ENCODE data around the gene APOL1. TPM values are rescaled to one million over a fixed set of nuclear protein-coding genes. Genes with fewer than 3 reads are reported as not detected.
A peak's percentile ranks its signal among the peaks of the same experiment; 100 is the strongest.

Gene APOL1
- polyA plus RNA-seq, 1 of the 3 experiments (the other 2 are of a cell fraction) = 0.56 TPM

DNA sequence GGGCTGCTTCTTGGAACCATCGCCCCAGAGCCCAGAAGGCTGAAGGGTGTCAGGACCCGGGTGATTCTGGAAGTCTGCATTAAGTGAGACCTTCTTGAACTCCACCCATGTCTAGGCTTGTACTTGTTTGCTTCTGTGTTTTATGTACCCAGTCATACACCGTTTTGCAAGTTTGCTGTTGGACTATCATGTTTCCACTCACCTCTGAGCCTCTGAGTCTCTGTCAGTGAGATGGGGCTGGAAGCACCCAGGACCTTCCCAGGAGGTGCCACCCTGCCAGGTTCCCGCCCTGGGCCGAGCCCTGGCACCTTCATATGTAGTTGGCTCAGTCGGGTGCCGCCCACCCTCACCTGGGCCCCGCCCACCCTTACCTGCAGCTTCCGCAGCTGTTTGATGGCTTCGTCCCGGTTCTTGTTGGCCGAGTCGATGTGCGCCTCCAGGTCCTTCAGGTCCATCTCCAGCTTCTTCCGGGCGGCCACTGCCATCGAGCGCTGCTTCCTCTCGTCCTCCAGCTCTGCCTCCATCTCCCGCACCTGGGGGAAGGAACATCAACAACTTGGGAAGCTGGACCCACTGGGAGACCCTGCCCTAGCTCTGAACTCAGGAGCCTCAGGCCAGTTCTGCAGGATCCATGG lies 35.1 kb downstream of the APOL1 start:
- 91% methylated on average over 20 of the region's 20 CpGs for WGBS (ENCODE audit: low lambda C conversion rate)
- TF ChIP-seq FOSL2 (IDR thresholded peaks at IDR 0.05; ENCODE audit: borderline replicate concordance, low read depth) (no peak), JUND (IDR thresholded peaks at IDR 0.05) (no peak), SMC3 (IDR thresholded peaks at IDR 0.05; ENCODE audit: low read depth, low read length) (no peak), EP300 (IDR thresholded peaks at IDR 0.05; ENCODE audit: borderline replicate concordance in 1 of 2, low read depth in 1 of 2, low read length in 1 of 2) (no peak), TCF12 (IDR thresholded peaks at IDR 0.05) (no peak), MXI1 (IDR thresholded peaks at IDR 0.05; ENCODE audit: low read depth, low read length) (no peak), SIN3A (IDR thresholded peaks at IDR 0.05; ENCODE audit: borderline replicate concordance, low read depth, low read length) (no peak)
- TF ChIP-seq, protein P1, sequence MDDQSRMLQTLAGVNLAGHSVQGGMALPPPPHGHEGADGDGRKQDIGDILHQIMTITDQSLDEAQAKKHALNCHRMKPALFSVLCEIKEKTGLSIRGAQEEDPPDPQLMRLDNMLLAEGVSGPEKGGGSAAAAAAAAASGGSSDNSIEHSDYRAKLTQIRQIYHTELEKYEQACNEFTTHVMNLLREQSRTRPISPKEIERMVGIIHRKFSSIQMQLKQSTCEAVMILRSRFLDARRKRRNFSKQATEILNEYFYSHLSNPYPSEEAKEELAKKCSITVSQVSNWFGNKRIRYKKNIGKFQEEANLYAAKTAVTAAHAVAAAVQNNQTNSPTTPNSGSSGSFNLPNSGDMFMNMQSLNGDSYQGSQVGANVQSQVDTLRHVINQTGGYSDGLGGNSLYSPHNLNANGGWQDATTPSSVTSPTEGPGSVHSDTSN (IDR thresholded peaks at IDR 0.05) = no peak

DNA sequence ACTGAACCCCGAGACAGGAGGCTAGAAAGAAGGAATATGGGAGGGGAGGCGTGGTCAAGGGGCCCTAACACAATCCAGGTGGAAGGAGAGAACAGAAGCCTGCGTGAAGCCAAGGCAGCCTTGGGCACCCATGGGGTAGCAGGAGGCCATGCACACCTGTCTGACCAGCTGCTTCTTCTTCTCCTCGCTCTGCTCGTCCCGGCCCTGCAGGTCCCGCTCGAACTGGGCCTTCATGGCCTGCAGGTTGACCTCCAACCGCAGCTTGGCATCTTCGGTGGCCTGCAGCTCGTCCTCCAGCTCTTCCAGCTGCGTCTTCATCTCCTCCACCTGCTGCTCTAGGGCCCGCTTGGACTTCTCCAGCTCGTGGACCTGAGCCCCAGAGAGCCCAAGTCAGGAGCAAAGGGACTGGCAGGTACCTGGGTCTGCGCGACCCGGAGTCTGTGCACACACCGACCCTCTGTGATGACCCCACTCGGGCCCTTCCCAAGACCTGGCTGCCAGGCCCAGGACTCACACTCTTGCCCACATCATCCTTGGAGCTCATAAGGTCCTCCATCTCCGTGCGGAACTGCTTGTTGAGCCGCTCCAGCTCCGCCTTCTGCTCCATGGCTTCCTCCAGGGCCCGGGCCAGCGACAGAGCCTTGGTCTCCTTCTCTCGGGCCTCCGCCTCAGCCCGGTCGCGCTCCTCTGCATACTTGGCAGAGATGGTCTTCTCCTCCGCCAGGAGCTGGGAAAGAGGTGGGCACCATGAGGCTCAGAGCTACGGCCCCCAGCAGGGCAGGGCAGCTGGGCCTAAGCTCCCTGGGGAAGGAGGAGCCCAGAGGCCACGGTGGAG lies 35.9 kb downstream of the APOL1 start:
- no peak overlapping the region for H3K4me3 ChIP-seq (ENCODE audit: low read depth in 2 of 2, low read length in 1 of 2)
- H3K27ac ChIP-seq (ENCODE audit: low read depth in 2 of 2, low read length in 1 of 2) = no peak overlapping the region
- no peaks in the 10 kb centered on the region for H3K27me3 ChIP-seq (ENCODE audit: insufficient read depth)
- peaks cover 73% of the 10 kb centered on the region for H4K20me1 ChIP-seq (ENCODE audit: insufficient read depth)
- no peak overlapping the region for H3K9ac ChIP-seq
- 95% methylated on average over 29 of the region's 33 CpGs for WGBS (ENCODE audit: low lambda C conversion rate)
- H3K4me1 ChIP-seq (ENCODE audit: control insufficient read depth in 1 of 2, insufficient read depth in 2 of 2, low read depth in 1 of 2, low read length in 1 of 2) = no peaks in the 10 kb centered on the region; a peak in 1 of 4 replicates
- peaks cover 48% of the 10 kb centered on the region for H3F3A ChIP-seq (replicated peaks; ENCODE audit: insufficient read depth)
- no peaks in the 10 kb centered on the region for H3K9me2 ChIP-seq
- H3K9me3 ChIP-seq = no peaks in the 10 kb centered on the region
- peaks cover 67 to 83% of the 10 kb centered on the region in 2 experiments for H3K36me3 ChIP-seq (replicated peaks in 1 of 2; ENCODE audit: control insufficient read depth in 1 of 2, insufficient read depth in 2 of 2, low read length in 1 of 2)
- TF ChIP-seq POLR2AphosphoS5 (IDR thresholded peaks at IDR 0.05; ENCODE audit: low read depth, low read length) = peak; percentile 44; the same call in 1 of the 2 replicates
- no peak for TF ChIP-seq FOXJ3 (CRISPR knock-in tag; IDR thresholded peaks at IDR 0.05)
- TF ChIP-seq, protein P2, sequence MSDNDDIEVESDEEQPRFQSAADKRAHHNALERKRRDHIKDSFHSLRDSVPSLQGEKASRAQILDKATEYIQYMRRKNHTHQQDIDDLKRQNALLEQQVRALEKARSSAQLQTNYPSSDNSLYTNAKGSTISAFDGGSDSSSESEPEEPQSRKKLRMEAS (IDR thresholded peaks at IDR 0.05; ENCODE audit: low read depth) = no peak
- DNase-seq = no peak
- ChIA-PET POLR2A (no interaction called here), CTCF (interaction anchor here (1.0 to 9.9 kb wide), 6 partner anchors 10 to 182 kb away, joined by 3 to 113 read pairs (median 6); no protein-coding TSS in a partner anchor)
- H2AFZ ChIP-seq (ENCODE audit: low read depth) = no peak overlapping the region
- H3K4me2 ChIP-seq = no peak overlapping the region
- peaks cover 32% of the 10 kb centered on the region; the same call in 1 of the 2 replicates for H3K79me2 ChIP-seq (ENCODE audit: insufficient read depth)

More for the DNA sequence above, 35.1 kb downstream of the APOL1 start:
- Histone ChIP-seq H3K9me3 (no peaks in the 10 kb centered on the region), H3K9ac (no peak overlapping the region), H3K4me1 (ENCODE audit: control insufficient read depth in 1 of 2, insufficient read depth in 2 of 2, low read depth in 1 of 2, low read length in 1 of 2) (no peaks in the 10 kb centered on the region; a peak in 1 of 4 replicates), H3K27ac (ENCODE audit: low read depth in 2 of 2, low read length in 1 of 2) (no peak overlapping the region), H3F3A (replicated peaks; ENCODE audit: insufficient read depth) (peaks cover 56% of the 10 kb centered on the region), H3K4me2 (no peak overlapping the region), H2AFZ (ENCODE audit: low read depth) (no peak overlapping the region), H3K79me2 (ENCODE audit: insufficient read depth) (peaks cover 28% of the 10 kb centered on the region; the same call in 1 of the 2 replicates), H3K4me3 (ENCODE audit: low read depth in 2 of 2, low read length in 1 of 2) (no peak overlapping the region), H3K9me2 (no peaks in the 10 kb centered on the region), H3K36me3 (replicated peaks in 1 of 2; ENCODE audit: control insufficient read depth in 1 of 2, insufficient read depth in 2 of 2, low read length in 1 of 2) (peaks cover 68 to 82% of the 10 kb centered on the region in 2 experiments), H3K27me3 (ENCODE audit: insufficient read depth) (no peaks in the 10 kb centered on the region), H4K20me1 (ENCODE audit: insufficient read depth) (peaks cover 74% of the 10 kb centered on the region)
- POLR2A ChIA-PET = no interaction called here
- no peak for DNase-seq
- CTCF ChIA-PET = interaction anchor here (1.0 to 9.9 kb wide), 8 partner anchors 10 to 183 kb away, joined by 3 to 113 read pairs (median 7); no protein-coding TSS in a partner anchor
